AG04450 (cell line): ENCODE data around the gene KIAA2012. TPM values are rescaled to one million over a fixed set of nuclear protein-coding genes. Genes with fewer than 3 reads are reported as not detected.

Source experiments
- CTCF ChIA-PET: fragments of 300-600, 350-600 bp; formaldehyde crosslinking; extraction: SDS; loops from one replicate; lab custom pipeline; 2022; ENCODE audit warnings: antibody characterized with exemption, inconsistent platforms; lab: Charles Lee
- POLR2A ChIA-PET: fragments of 350-600 bp; formaldehyde crosslinking; extraction: SDS; loops from one replicate; lab custom pipeline; 2021; ENCODE audit warnings: antibody characterized with exemption, inconsistent platforms; lab: Yijun Ruan, JAX
- DNase-seq: peaks from one replicate; pipeline ENCODE4 v3.0.0-alpha.2; 2011; ENCODE audit warnings: low read depth, low spot score
- H3K27ac ChIP-seq: one replicate; pipeline ENCODE4 v1.5.1; 2012; ENCODE audit warnings: low read depth, low read length, control low read depth
- H3K27me3 ChIP-seq: one replicate; pipeline ENCODE4 v1.6.0; 2012; ENCODE audit warnings: low read length; ENCODE audit not compliant: control insufficient read depth, insufficient read depth
- H3K4me3 ChIP-seq: 2 replicates; pipeline ENCODE4 v1.5.1; 2011; ENCODE audit warnings: mild to moderate bottlenecking, low read depth, low read length, control low read depth
- H3K9me3 ChIP-seq: 2 replicates; pipeline ENCODE4 v1.5.1; 2012; ENCODE audit warnings: low read length; ENCODE audit not compliant: control insufficient read depth, insufficient read depth
- polyA plus RNA-seq: library from polyadenylated mRNA; depleted of rRNA; stranded (reverse); fragments of >200 nt; gene quantifications from 2 replicates; pipeline ENCODE4 v1.2.3, GENCODE V29; 2011
- TF ChIP-seq, protein P1 (sequence below): IDR thresholded peaks from 2 replicates; pipeline ENCODE4 v1.5.1; 2011; ENCODE audit warnings: low read depth, low read length, control low read depth, inconsistent platforms

Gene KIAA2012
- polyA plus RNA-seq, 1 experiment = 0.12 TPM

DNA sequence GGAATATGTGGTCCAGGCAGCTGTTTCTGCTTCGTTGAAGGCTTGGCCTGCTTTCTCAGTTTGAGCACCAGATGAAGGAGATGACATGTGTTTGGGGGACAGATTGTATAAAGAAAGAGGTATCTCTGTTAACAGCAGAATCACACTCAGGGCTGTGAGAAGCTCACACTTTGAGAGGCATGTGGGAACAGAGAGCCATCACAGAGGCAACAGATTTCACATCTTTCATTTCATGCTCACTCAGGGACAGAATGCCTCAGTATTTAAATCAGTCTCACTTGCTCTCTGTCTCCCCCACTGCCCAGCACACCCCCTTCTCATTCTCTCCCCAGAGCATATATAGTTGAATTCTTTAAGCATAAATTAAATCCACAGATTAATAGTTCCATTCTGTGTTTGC, 37.4 kb downstream of the KIAA2012 start:
- TF ChIP-seq, protein P1, sequence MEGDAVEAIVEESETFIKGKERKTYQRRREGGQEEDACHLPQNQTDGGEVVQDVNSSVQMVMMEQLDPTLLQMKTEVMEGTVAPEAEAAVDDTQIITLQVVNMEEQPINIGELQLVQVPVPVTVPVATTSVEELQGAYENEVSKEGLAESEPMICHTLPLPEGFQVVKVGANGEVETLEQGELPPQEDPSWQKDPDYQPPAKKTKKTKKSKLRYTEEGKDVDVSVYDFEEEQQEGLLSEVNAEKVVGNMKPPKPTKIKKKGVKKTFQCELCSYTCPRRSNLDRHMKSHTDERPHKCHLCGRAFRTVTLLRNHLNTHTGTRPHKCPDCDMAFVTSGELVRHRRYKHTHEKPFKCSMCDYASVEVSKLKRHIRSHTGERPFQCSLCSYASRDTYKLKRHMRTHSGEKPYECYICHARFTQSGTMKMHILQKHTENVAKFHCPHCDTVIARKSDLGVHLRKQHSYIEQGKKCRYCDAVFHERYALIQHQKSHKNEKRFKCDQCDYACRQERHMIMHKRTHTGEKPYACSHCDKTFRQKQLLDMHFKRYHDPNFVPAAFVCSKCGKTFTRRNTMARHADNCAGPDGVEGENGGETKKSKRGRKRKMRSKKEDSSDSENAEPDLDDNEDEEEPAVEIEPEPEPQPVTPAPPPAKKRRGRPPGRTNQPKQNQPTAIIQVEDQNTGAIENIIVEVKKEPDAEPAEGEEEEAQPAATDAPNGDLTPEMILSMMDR = no peak
- no peak overlapping the region for H3K4me3 ChIP-seq
- ChIA-PET POLR2A (interaction anchor here (0.7 to 1.1 kb wide), 2 partner anchors 16 to 251 kb away, joined by 3 to 8 read pairs; no protein-coding TSS in a partner anchor), CTCF (interaction anchor here (1.1 kb wide), 1 partner anchor 31 kb away, joined by 6 read pairs; no protein-coding TSS in a partner anchor)
- H3K27me3 ChIP-seq = no peaks in the 10 kb centered on the region
- H3K9me3 ChIP-seq = no peaks in the 10 kb centered on the region
- no peak for DNase-seq
- no peak overlapping the region for H3K27ac ChIP-seq

DNA sequence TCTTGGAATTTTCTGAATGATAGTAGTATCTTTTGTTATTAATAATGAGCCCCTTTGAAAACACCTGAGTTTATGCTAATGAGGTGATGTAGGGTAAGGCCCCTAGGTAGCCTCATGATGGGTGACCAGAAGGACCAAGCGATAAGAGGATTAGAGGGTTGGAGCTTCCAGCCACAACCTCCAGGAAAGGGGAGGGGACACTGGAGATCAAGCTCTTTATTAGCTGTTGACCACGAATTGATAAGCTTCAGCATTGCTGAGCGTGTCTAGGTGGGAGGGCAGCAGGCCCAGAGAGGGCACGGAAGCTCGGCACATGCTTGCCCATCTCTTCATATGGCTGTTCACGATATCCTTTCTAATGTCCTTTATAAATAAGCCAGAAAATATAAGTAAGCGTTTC, 39.0 kb downstream of the KIAA2012 start:
- ChIA-PET CTCF (interaction anchor here (0.9 to 3.1 kb wide), 2 partner anchors 9 to 67 kb away, joined by 3 to 12 read pairs; no protein-coding TSS in a partner anchor), POLR2A (no interaction called here)
- Histone ChIP-seq H3K4me3 (no peak overlapping the region), H3K27me3 (no peaks in the 10 kb centered on the region), H3K9me3 (no peaks in the 10 kb centered on the region), H3K27ac (no peak overlapping the region)
- DNase-seq = no peak
- TF ChIP-seq, protein P1 = no peak

DNA sequence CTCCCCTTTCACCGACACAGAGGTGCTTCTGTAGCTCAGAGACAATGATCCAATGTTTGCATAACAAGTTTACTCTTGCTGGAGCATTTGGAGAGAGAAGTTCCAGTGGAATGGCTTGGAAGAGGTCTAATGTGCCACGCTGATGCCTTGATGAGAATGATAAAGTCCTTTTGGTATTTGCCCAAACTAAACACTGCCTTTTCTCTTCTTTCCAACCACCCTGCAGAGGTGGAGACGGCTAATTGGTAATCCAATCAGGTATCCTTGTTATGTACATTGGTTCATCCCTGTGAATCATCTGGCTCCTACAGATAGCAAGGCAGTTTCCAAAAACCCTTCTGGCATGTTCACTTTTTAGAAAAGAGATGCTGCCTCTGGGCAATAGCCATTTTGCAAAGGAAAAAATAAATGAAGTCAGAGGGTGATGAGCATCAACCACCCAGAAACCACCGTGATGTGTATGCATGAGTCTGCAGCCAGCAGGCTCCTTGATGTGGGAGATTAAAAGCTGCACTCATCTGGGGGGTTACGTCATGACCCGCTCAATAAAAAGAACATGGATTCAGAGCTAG, 40.6 kb downstream of the KIAA2012 start:
- H3K4me3 ChIP-seq = no peak overlapping the region
- CTCF ChIA-PET = interaction anchor here (3.1 kb wide), 1 partner anchor 10 kb away, joined by 12 read pairs; no protein-coding TSS in a partner anchor

DNA sequence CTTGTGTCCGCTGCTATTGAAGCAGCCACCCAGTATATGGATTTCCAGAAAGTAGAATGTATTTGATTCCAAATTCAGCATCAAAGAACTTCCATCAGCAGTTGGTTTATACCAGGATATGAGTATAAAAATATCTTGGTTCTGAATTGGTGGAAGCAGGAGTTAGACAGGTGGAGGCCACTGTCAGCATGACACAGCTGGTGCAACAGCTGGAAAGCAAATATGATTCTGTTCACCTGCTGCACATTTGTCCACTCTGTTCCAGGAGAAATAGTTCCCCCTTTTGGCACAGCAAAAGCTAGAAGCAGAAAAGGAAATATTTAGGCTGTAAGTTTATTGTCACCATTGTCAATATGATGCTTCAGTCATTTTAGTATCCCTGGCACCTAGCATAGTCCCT, 41.2 kb downstream of the KIAA2012 start:
- ChIA-PET POLR2A (no interaction called here), CTCF (interaction anchor here (3.1 kb wide), 1 partner anchor 11 kb away, joined by 12 read pairs; no protein-coding TSS in a partner anchor)
- TF ChIP-seq, protein P1 = no peak
- H3K4me3 ChIP-seq = no peak overlapping the region
- H3K9me3 ChIP-seq = no peaks in the 10 kb centered on the region; the same call in 1 of the 2 replicates
- no peak for DNase-seq
- H3K27ac ChIP-seq = no peak overlapping the region
- H3K27me3 ChIP-seq = no peaks in the 10 kb centered on the region

More for the DNA sequence above, 40.6 kb downstream of the KIAA2012 start:
- Histone ChIP-seq H3K27me3 (no peaks in the 10 kb centered on the region), H3K27ac (no peak overlapping the region), H3K9me3 (no peaks in the 10 kb centered on the region; the same call in 1 of the 2 replicates)
- DNase-seq = no peak
- POLR2A ChIA-PET = no interaction called here
- TF ChIP-seq, protein P1 = no peak

DNA sequence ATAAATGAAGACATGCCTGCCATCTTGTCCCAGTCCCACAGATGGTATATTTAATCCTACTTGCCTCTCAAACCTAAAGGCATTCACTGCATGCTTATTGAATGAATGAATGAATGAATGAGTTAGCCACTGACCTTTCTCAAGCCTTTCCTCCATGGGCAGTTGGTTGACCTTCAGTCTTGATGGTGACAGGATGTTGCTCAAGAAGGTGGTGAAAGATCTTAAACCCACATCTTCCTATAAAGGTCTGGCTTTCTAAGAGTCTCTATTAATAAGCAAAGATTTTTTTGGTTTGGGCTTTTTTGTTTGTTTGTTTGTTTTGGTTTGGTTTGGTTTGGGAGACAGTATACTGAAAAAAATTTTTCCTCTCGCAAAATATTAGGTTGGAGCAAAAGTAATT, 41.7 kb downstream of the KIAA2012 start:
- TF ChIP-seq, protein P1 = no peak
- Histone ChIP-seq H3K27me3 (no peaks in the 10 kb centered on the region), H3K27ac (no peak overlapping the region), H3K9me3 (no peaks in the 10 kb centered on the region; the same call in 1 of the 2 replicates), H3K4me3 (no peak overlapping the region)
- POLR2A ChIA-PET = interaction anchor here (0.6 to 1.5 kb wide), 6 partner anchors 21 to 334 kb away, joined by 3 to 15 read pairs (median 3); partner anchors contain the start of gene ALS2
- DNase-seq = no peak
- CTCF ChIA-PET = interaction anchor here (0.7 to 3.1 kb wide), 3 partner anchors 11 to 79 kb away, joined by 5 to 12 read pairs (median 6); no protein-coding TSS in a partner anchor
